HL-60 (cell line): ENCODE data around the gene BHLHE23.

Experiments
- DNase-seq, 2 experiments: peaks; one replicate each; pipeline ENCODE4 v3.0.0-alpha.2; 2010 to 2020; ENCODE audit warnings: low read depth in 1 of 2, low spot score in 1 of 2
- H3K27ac ChIP-seq: fragments of 250-450 bp; sonication (Bioruptor Pico); replicated peaks from 2 replicates; pipeline ENCODE4 v1.5.1; 2020; ENCODE audit warnings: mild to moderate bottlenecking, moderate library complexity
- H3K27me3 ChIP-seq: fragments of 250-450 bp; sonication (Bioruptor Pico); 2 replicates; pipeline ENCODE4 v1.5.1; 2021; ENCODE audit warnings: mild to moderate bottlenecking, moderate library complexity; ENCODE audit not compliant: insufficient read depth, poor library complexity, severe bottlenecking
- H3K4me3 ChIP-seq: replicated peaks from 2 replicates; pipeline ENCODE4 v1.5.1; 2011; ENCODE audit warnings: mild to moderate bottlenecking, control low read depth, low read length; ENCODE audit not compliant: insufficient read depth
- CTCF ChIP-seq: IDR thresholded peaks from one replicate; pipeline ENCODE4 v1.5.1; 2011; ENCODE audit warnings: low read length, control low read depth, inconsistent platforms; ENCODE audit not compliant: insufficient read depth
- GABPA ChIP-seq: IDR thresholded peaks from 2 replicates; pipeline ENCODE4 v1.6.1; 2012; ENCODE audit warnings: low read depth
- POLR2AphosphoS5 ChIP-seq: IDR thresholded peaks from 2 replicates; pipeline ENCODE4 v1.6.1; 2012; ENCODE audit warnings: low read depth
- REST ChIP-seq: IDR thresholded peaks from 2 replicates; pipeline ENCODE4 v1.6.1; 2012; ENCODE audit warnings: low read depth; ENCODE audit not compliant: insufficient replicate concordance
- SPI1 ChIP-seq: IDR thresholded peaks from 2 replicates; pipeline ENCODE4 v1.6.1; 2012; ENCODE audit warnings: low read depth, mild to moderate bottlenecking, borderline replicate concordance

BHLHE23 gene

GRCh38 chr20:63029358-63030121 is 22.8 kb upstream of the BHLHE23 start:
- Histone ChIP-seq H3K4me3 (no peak overlapping the region), H3K27ac (no peak overlapping the region)
- DNase-seq = no peak

GRCh38 chr20:63028461-63028921 is 21.7 kb upstream of the BHLHE23 start:
- Histone ChIP-seq H3K27me3 (peaks cover 37% of the 10 kb centered on the region), H3K4me3 (no peak overlapping the region), H3K27ac (no peak overlapping the region)
- no peak for DNase-seq
- TF ChIP-seq REST = no peak
- no peak for TF ChIP-seq GABPA
- TF ChIP-seq POLR2AphosphoS5 = no peak
- TF ChIP-seq CTCF = no peak
- TF ChIP-seq SPI1 = no peak

More at GRCh38 chr20:63029358-63030121, 22.8 kb upstream of the BHLHE23 start:
- TF ChIP-seq REST (no peak), CTCF (no peak), GABPA (no peak), POLR2AphosphoS5 (no peak), SPI1 (no peak)
- H3K27me3 ChIP-seq = peaks cover 30% of the 10 kb centered on the region

GRCh38 chr20:63027922-63028389 is 21.2 kb upstream of the BHLHE23 start:
- TF ChIP-seq GABPA (no peak), REST (no peak), SPI1 (no peak), CTCF (no peak), POLR2AphosphoS5 (no peak)
- peak in 1 of 2 experiments; percentile 44 for DNase-seq

More at GRCh38 chr20:63027922-63028389, 21.2 kb upstream of the BHLHE23 start:
- H3K27ac ChIP-seq = no peak overlapping the region
- H3K27me3 ChIP-seq = peaks cover 42% of the 10 kb centered on the region
- H3K4me3 ChIP-seq = no peak overlapping the region
